GM13977 (cell line): ENCODE data around the gene RASSF1.

Experiments
- DNase-seq: peaks from one replicate; pipeline ENCODE4 v3.0.0; 2012; ENCODE audit warnings: low spot score
- in situ Hi-C: fragments of 300-500 bp; cut with MboI; formaldehyde crosslinking; loops from one replicate; pipeline ENCODE4 v1.12.0; 2022; ENCODE audit warnings: low sequenced_read_pairs, low pct_unique_long_range_greater_than_20kb, mixed read lengths, inconsistent platforms; ENCODE audit not compliant: unreplicated experiment
- TF ChIP-seq, protein P1 (sequence below): IDR thresholded peaks from 2 replicates; pipeline ENCODE4 v1.5.1; 2012; ENCODE audit warnings: mild to moderate bottlenecking, control low read depth; ENCODE audit not compliant: insufficient read depth; ENCODE audit errors: extremely low read depth, missing control alignments

The RASSF1 gene

DNA sequence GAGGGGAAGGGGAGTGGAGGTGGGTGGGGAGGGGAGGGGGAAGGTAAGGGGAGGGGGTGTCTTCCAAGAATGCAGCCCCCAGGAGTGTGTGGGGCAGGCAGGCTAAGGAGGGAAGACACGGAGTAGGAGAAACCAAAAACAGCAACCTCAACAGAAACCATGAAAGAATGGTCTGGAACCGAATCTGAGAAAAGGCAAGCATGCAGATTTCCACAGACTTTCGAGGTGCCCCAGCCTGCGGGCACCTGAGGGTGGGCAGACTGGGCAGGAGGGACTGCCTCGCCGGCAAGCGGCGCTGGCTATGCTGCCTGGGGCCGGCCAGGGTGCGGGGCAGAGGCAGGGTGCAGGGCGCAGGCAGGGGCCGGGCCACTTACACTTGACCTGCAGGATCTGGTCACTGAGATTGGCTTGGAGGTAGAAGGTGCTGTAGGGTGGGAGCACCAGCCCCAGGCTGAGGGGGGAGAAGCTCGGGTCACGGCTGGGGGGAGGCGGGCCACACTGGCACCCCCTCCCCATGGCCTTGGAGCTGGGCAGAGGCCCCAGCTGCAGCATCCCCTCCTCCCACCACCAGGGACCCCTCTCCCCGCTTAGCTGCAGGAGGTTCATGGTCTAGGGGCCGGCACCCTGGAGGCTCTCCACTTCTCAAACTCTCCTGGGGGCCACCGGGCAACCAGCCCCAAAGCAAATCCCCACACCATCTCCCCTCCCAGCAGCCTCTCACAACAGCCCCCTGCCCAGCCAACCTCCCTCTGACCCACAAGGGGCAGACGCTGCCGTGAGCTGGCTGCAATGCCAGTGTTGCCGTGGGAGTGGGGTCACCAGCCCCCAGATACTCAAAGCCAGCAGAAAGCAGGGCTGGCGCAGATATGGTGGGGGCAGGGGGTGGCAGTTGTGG is 34.0 kb upstream of the RASSF1 start:
- TF ChIP-seq, protein P1, sequence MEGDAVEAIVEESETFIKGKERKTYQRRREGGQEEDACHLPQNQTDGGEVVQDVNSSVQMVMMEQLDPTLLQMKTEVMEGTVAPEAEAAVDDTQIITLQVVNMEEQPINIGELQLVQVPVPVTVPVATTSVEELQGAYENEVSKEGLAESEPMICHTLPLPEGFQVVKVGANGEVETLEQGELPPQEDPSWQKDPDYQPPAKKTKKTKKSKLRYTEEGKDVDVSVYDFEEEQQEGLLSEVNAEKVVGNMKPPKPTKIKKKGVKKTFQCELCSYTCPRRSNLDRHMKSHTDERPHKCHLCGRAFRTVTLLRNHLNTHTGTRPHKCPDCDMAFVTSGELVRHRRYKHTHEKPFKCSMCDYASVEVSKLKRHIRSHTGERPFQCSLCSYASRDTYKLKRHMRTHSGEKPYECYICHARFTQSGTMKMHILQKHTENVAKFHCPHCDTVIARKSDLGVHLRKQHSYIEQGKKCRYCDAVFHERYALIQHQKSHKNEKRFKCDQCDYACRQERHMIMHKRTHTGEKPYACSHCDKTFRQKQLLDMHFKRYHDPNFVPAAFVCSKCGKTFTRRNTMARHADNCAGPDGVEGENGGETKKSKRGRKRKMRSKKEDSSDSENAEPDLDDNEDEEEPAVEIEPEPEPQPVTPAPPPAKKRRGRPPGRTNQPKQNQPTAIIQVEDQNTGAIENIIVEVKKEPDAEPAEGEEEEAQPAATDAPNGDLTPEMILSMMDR, result no peak
- in situ Hi-C loops, result no loop called here
- DNase-seq, result no peak

DNA sequence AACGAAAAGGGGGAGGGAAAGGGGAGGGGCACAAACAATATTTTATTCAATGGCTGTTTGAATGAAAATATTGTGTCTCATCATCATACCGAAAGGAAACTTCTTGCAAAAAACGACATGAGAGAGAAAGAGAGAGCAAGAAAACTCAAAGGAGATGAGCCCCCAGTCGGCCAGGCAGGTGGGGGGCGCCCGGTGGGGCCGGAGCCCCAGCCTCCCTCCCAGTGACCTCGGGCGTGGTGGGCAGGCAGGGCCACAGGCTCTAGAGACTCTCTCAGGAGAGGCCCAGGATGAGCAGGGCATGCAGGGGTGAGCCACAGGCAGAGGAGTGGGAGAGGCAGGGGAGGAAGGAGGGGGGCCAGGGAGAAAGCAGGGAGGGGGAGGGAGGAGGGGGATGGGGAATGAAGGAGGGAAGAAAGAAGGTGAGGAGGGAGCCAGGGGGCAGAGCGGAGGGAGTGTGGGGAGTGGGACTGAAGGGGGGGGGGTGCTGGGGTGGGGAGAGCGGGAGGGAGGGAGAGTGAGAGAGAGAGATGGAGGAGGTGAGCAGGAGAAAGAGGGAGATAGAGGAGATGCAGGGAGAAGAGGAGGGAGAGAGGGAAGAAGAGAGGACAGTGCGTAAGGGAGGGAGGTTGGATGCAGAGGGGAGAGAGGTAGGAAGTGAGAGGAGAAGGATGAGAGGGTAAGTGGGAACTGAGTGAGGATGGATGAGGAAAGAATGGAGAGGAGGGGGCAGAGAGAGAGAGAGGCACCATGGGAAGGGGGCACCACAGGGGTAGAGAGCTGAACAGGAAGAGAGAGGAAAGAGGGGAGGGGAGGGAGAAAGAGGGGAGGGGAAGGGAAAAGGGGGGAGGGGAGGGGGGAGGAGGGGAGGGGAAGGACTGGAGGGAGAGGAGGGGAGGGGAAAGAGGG is 32.8 kb upstream of the RASSF1 start:
- in situ Hi-C loops, result no loop called here
- TF ChIP-seq, protein P1, result no peak
- no peak for DNase-seq

DNA sequence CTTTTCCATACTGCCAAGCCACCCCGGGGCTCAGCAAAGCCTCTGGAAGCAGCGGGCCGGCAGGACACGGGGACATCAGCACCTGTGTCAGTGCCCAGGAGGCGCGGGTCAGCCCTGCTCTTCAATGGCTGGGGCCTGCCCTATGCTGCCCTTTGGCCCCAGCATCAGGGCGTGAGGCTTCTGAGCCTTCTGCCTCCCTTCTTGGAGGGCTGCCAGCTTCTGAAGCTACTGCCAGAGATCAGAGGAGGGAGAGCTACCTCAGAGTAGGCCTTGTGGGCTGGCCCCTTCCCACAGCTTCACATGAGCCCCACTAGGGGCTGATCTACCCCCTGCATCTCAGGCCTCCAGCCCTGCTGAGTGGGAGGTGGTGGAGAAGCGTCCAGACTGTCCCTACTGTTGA is 31.7 kb upstream of the RASSF1 start:
- TF ChIP-seq, protein P1, result no peak
- DNase-seq, result no peak
- in situ Hi-C loops, result no loop called here

DNA sequence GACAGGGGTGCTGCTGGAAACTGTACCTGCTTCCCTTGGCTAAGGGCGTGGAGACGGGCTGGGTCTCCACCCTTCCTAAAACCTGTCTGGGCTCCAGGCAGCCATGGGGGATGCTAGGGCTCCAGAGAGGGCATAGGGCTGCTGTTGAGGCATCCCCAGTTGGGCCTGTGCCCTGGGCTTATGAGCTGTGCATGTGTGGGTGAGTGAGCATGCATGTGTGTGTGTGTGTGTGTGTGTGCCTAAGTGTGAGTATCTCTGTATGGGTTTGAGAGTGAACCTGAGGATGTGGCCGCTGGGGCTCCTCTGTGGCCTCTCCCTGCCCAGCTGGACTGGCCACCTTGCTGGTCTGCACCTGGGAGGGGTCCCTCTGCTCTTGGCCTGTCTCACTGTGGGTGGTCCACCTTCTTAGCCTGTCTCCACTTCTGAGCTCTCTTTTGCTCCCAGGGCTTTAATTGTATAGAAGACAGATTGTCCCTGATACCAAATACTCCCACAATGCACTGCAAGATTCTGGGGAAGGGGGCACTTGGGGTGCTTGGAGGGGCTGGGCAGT is 30.6 kb upstream of the RASSF1 start:
- in situ Hi-C loops, result no loop called here
- DNase-seq, result no peak
- TF ChIP-seq, protein P1, result no peak

DNA sequence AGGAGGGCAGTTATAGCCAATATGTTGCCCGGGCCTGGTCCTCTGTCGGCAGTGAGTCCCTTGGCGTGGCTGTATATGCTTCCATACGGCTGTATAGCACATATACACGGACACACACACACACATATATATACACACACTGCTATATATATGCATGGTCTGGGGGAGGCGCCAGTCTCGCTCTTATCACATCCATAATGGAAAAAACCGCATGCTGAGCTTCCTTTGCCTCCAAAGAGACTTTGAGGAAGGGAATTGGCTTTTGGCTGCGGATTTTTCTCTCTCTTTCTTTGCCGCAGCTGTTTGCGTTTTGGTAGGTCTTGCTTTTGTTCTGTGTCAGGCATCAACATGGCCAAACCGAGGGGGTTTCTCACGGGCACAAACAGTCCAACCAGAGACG is 30.0 kb upstream of the RASSF1 start:
- TF ChIP-seq, protein P1, result no peak
- in situ Hi-C loops, result no loop called here
- no peak for DNase-seq

DNA sequence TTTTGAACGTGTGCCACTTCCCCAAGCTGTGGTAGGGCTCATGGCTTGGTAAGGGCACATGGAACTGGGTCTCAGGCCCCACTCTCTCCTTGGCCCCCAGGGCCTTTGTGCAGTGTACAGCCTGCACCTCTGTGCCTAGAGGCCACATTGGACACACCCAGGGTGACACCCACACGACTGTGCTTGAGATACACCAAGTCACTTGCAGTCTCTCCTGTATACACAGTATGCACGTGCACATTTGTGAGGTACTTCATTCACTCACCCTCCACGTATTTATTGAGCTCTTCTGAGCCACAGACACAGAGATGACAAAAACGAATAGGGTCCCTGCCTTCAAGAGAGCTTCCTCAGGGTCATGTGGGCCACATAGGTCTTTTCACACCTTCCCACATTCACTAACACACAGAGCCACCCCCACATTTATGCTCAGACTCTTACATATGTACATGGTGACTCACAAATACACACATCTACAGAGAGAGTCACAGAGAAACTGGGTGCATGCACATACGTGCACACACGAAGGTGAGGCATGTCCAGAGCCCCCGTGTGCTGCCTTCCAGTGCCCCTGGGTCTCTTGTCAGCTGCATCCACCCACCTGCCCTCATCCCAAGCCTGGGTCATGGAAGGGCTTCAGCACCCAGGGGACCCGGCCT is 28.5 kb upstream of the RASSF1 start:
- TF ChIP-seq, protein P1, result no peak
- in situ Hi-C loops, result no loop called here
- no peak for DNase-seq
